Ovary (tissue), 3 donors: ENCODE measurements around the gene CDYL2.

Experiments used
- CTCF ChIP-seq, 3 donors: fragments of 450-650 bp in 2 of 3; fragments of 200-600 bp in 1 of 3; IDR thresholded peaks; one replicate each; pipeline versions ENCODE4 v1.5.1 to v1.8.0; 2016 to 2022; ENCODE audit warnings: antibody characterized with exemption in 3 of 3, mild to moderate bottlenecking in 1 of 3
- EP300 ChIP-seq: sonication (generic); formaldehyde crosslinking; IDR thresholded peaks from one replicate; pipeline ENCODE4 v1.6.1; 2017; ENCODE audit warnings: antibody characterized with exemption
- POLR2A ChIP-seq: fragments of 450-650 bp; IDR thresholded peaks from one replicate; pipeline ENCODE4 v1.6.1; 2017; ENCODE audit warnings: antibody characterized with exemption, mild to moderate bottlenecking, moderate library complexity
- donor health status: DM: no; HTN: no; CAD: no.

DNA sequence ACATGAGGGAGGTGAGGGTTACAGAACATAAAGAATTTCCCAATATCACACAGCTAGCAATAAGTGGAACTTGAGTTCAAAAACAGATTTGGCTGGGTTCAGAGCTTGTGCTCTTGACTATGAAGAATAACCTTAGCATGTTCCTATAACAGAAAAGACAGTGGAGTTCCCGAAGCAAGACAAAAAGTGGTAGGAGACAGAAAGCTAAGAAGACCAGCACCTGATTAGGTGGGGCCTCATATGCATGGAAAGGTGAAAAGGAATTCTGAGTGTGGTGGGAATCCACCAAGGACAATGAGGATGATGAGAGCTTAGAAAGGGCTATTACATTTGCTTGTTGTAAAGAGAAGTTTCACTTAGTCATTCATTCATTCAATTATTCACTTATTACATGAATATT lies 26.6 kb upstream of the CDYL2 start:
- no peak for TF ChIP-seq CTCF (IDR thresholded peaks at IDR 0.05)
- no peak for TF ChIP-seq EP300
- TF ChIP-seq POLR2A = no peak
